ENCODE results near the gene MYZAP.

The MYZAP gene

GRCh38 chr15:57685306-57686095 is 93.8 kb downstream of the MYZAP start:
- no peaks in the 10 kb centered on the region for H3K27me3 ChIP-seq (ENCODE audit: insufficient read depth, poor library complexity, severe bottlenecking)
- no peak overlapping the region for H3K4me3 ChIP-seq (replicated peaks; ENCODE audit: insufficient read depth, low read length)
- DNase-seq (ENCODE audit: low read depth in 1 of 2, low spot score in 1 of 2): no peak
- H3K27ac ChIP-seq (replicated peaks): no peak overlapping the region
- no peak for TF ChIP-seq SPI1 (IDR thresholded peaks at IDR 0.05; ENCODE audit: borderline replicate concordance, low read depth)

- no peak for DNase-seq (ENCODE audit: low read depth in 1 of 2, low spot score in 1 of 2)
These were observed 95.0 kb downstream of the MYZAP start for GRCh38 chr15:57686657-57687056.

GRCh38 chr15:57690341-57690966 is 98.8 kb downstream of the MYZAP start:
- TF ChIP-seq REST (IDR thresholded peaks at IDR 0.05; ENCODE audit: insufficient replicate concordance, low read depth) (no peak), POLR2AphosphoS5 (IDR thresholded peaks at IDR 0.05; ENCODE audit: low read depth) (no peak), SPI1 (IDR thresholded peaks at IDR 0.05; ENCODE audit: borderline replicate concordance, low read depth) (no peak), CTCF (IDR thresholded peaks at IDR 0.05; ENCODE audit: insufficient read depth, low read length) (no peak), GABPA (IDR thresholded peaks at IDR 0.05; ENCODE audit: low read depth) (no peak)
- DNase-seq (ENCODE audit: low read depth in 1 of 2, low spot score in 1 of 2): no peak
- Histone ChIP-seq H3K4me3 (replicated peaks; ENCODE audit: insufficient read depth, low read length) (no peak overlapping the region), H3K27me3 (ENCODE audit: insufficient read depth, poor library complexity, severe bottlenecking) (no peaks in the 10 kb centered on the region), H3K27ac (replicated peaks) (no peak overlapping the region)

More at GRCh38 chr15:57686657-57687056, 95.0 kb downstream of the MYZAP start:
- TF ChIP-seq POLR2AphosphoS5 (IDR thresholded peaks at IDR 0.05; ENCODE audit: low read depth): no peak
- TF ChIP-seq CTCF (IDR thresholded peaks at IDR 0.05; ENCODE audit: insufficient read depth, low read length): no peak
- TF ChIP-seq SPI1 (IDR thresholded peaks at IDR 0.05; ENCODE audit: borderline replicate concordance, low read depth): no peak
- TF ChIP-seq GABPA (IDR thresholded peaks at IDR 0.05; ENCODE audit: low read depth): no peak
- Histone ChIP-seq H3K4me3 (replicated peaks; ENCODE audit: insufficient read depth, low read length) (no peak overlapping the region), H3K27ac (replicated peaks) (no peak overlapping the region), H3K27me3 (ENCODE audit: insufficient read depth, poor library complexity, severe bottlenecking) (no peaks in the 10 kb centered on the region)

GRCh38 chr15:57691082-57691481 is 99.4 kb downstream of the MYZAP start:
- no peak for DNase-seq (ENCODE audit: low read depth in 1 of 2, low spot score in 1 of 2)
- no peak overlapping the region for H3K27ac ChIP-seq (replicated peaks)
- no peaks in the 10 kb centered on the region for H3K27me3 ChIP-seq (ENCODE audit: insufficient read depth, poor library complexity, severe bottlenecking)
- H3K4me3 ChIP-seq (replicated peaks; ENCODE audit: insufficient read depth, low read length): no peak overlapping the region
- no peak for TF ChIP-seq SPI1 (IDR thresholded peaks at IDR 0.05; ENCODE audit: borderline replicate concordance, low read depth)
- no peak for TF ChIP-seq POLR2AphosphoS5 (IDR thresholded peaks at IDR 0.05; ENCODE audit: low read depth)
- no peak for TF ChIP-seq GABPA (IDR thresholded peaks at IDR 0.05; ENCODE audit: low read depth)
- TF ChIP-seq REST (IDR thresholded peaks at IDR 0.05; ENCODE audit: insufficient replicate concordance, low read depth): no peak
- TF ChIP-seq CTCF (IDR thresholded peaks at IDR 0.05; ENCODE audit: insufficient read depth, low read length): no peak

All from HL-60 (cell line).